Thyroid gland (tissue), 4 donors: ENCODE results near the gene RALB. TPM values are rescaled to one million over a fixed set of nuclear protein-coding genes. Genes with fewer than 3 reads are reported as not detected.

ENCODE experiments used
- DNase-seq, 2 donors: peaks; one replicate each; pipeline ENCODE4 v3.0.0-alpha.2; 2019
- H3K27ac ChIP-seq, 3 donors: fragments of 200-600 bp; sonication (generic); 1 replicate in 2 of 3; 2 replicates in 1 of 3; pipeline ENCODE4 v1.5.1; 2016 to 2019; ENCODE audit warnings: mild to moderate bottlenecking in 1 of 3, moderate library complexity in 1 of 3
- H3K27me3 ChIP-seq: fragments of 200-600 bp; sonication (generic); one replicate; pipeline ENCODE4 v1.5.1; 2019
- H3K36me3 ChIP-seq, 2 donors: fragments of 200-600 bp; sonication (generic); one replicate each; pipeline ENCODE4 v1.5.1; 2016 to 2019
- H3K4me1 ChIP-seq, 2 donors: fragments of 200-600 bp; sonication (generic); one replicate each; pipeline ENCODE4 v1.5.1; 2017 to 2019
- H3K4me3 ChIP-seq, 3 donors: fragments of 200-600 bp; sonication (generic); replicated peaks in 1 of 3; 1 replicate in 2 of 3; 2 replicates in 1 of 3; pipeline ENCODE4 v1.5.1; 2016; ENCODE audit warnings: mild to moderate bottlenecking in 1 of 3
- H3K9me3 ChIP-seq: fragments of 200-600 bp; sonication (generic); one replicate; pipeline ENCODE4 v1.5.1; 2017
- CTCF ChIP-seq, 6 experiments: fragments of 200-600 bp in 3 of 6; fragments of 450-650 bp in 3 of 6; sonication (generic) in 3 of 6; IDR thresholded peaks; one replicate each; pipeline ENCODE4 v1.5.1; 2016 to 2019; ENCODE audit warnings: antibody characterized with exemption in 6 of 6, mild to moderate bottlenecking in 2 of 6, inconsistent platforms in 1 of 6, moderate library complexity in 1 of 6
- POLR2A ChIP-seq, 2 donors: fragments of 450-650 bp; IDR thresholded peaks; one replicate each; pipeline ENCODE4 v1.6.1; 2017; ENCODE audit warnings: antibody characterized with exemption in 2 of 2, mild to moderate bottlenecking in 2 of 2, moderate library complexity in 1 of 2
- WGBS, 2 donors: methylation state at CpG; one replicate each; pipeline ENCODE4 v1.1.5; 2017; 5-methylcytosine and 5-hydroxymethylcytosine counted together
- intact Hi-C: fragments of 100-400 bp; cut with DNase I; formaldehyde crosslinking; loops from one replicate; pipeline ENCODE4 v1.15.1; 2023
- total RNA-seq, 4 donors: library from RNA; depleted of rRNA; stranded (reverse); fragments of >200 nt; gene quantifications; one replicate each; pipeline ENCODE4 v1.2.3, GENCODE V29; 2016

RALB gene
- total RNA-seq, 4 donors from 2014 or later, result 39.7 to 64.2 (median 45.4) TPM

- no peaks in the 10 kb centered on the region for H3K4me1 ChIP-seq
- intact Hi-C loops, result no loop called here
- no peaks in the 10 kb centered on the region for H3K9me3 ChIP-seq
- H3K36me3 ChIP-seq, result no peaks in the 10 kb centered on the region
- no peaks in the 10 kb centered on the region for H3K27me3 ChIP-seq
- DNase-seq, result no peak
- no peak for TF ChIP-seq CTCF (IDR thresholded peaks at IDR 0.05)
- no peak for TF ChIP-seq POLR2A (IDR thresholded peaks at IDR 0.05)
- WGBS, 2 donors, result 59 to 69% methylated on average over 8 to 10 of the region's 10 CpGs
- no peak overlapping the region for H3K4me3 ChIP-seq
- H3K27ac ChIP-seq, result no peak overlapping the region
These were observed 42.4 kb upstream of the RALB start for GRCh38 chr2:120210270-120210693.

GRCh38 chr2:120218181-120218580, 34.5 kb upstream of the RALB start:
- Histone ChIP-seq H3K4me3 (no peak overlapping the region), H3K27ac (no peak overlapping the region), H3K36me3 (no peaks in the 10 kb centered on the region), H3K9me3 (no peaks in the 10 kb centered on the region), H3K27me3 (no peaks in the 10 kb centered on the region), H3K4me1 (peaks cover 14 to 18% of the 10 kb centered on the region in 2 donors)
- WGBS, 2 donors, result 93 to 96% methylated on average over 5 of the region's 5 CpGs
- intact Hi-C loops, result no loop called here
- no peak for DNase-seq
- TF ChIP-seq CTCF (IDR thresholded peaks at IDR 0.05), result no peak
- no peak for TF ChIP-seq POLR2A (IDR thresholded peaks at IDR 0.05)

GRCh38 chr2:120219291-120219690, 33.4 kb upstream of the RALB start:
- no peaks in the 10 kb centered on the region for H3K9me3 ChIP-seq
- intact Hi-C loops, result no loop called here
- no peak overlapping the region for H3K4me3 ChIP-seq
- no peak for TF ChIP-seq CTCF (IDR thresholded peaks at IDR 0.05)
- no peak for TF ChIP-seq POLR2A (IDR thresholded peaks at IDR 0.05)
- no peak for DNase-seq
- no peaks in the 10 kb centered on the region for H3K36me3 ChIP-seq
- peaks cover 21 to 23% of the 10 kb centered on the region in 2 donors for H3K4me1 ChIP-seq
- 97 to 98% methylated on average over 5 of the region's 5 CpGs for WGBS, 2 donors
- no peaks in the 10 kb centered on the region for H3K27me3 ChIP-seq
- no peak overlapping the region for H3K27ac ChIP-seq

GRCh38 chr2:120219766-120220165, 32.9 kb upstream of the RALB start:
- Histone ChIP-seq H3K9me3 (no peaks in the 10 kb centered on the region), H3K27ac (no peak overlapping the region), H3K36me3 (no peaks in the 10 kb centered on the region), H3K4me3 (no peak overlapping the region), H3K4me1 (peaks cover 21 to 23% of the 10 kb centered on the region in 2 donors), H3K27me3 (no peaks in the 10 kb centered on the region)
- DNase-seq, result no peak
- intact Hi-C loops, result loop anchor here (10.0 kb wide), 1 partner anchor 95 kb away; no protein-coding TSS in a partner anchor
- no peak for TF ChIP-seq POLR2A (IDR thresholded peaks at IDR 0.05)
- TF ChIP-seq CTCF (IDR thresholded peaks at IDR 0.05), result no peak
- 97 to 98% methylated on average over 5 of the region's 5 CpGs for WGBS, 2 donors

- TF ChIP-seq CTCF (IDR thresholded peaks at IDR 0.05), result no peak
- Histone ChIP-seq H3K27ac (no peak overlapping the region), H3K9me3 (no peaks in the 10 kb centered on the region), H3K4me1 (peaks cover 21 to 23% of the 10 kb centered on the region in 2 donors), H3K27me3 (no peaks in the 10 kb centered on the region), H3K4me3 (no peak overlapping the region), H3K36me3 (no peaks in the 10 kb centered on the region)
- 81 to 92% methylated on average over 2 of the region's 2 CpGs for WGBS, 2 donors
- DNase-seq, result no peak
- intact Hi-C loops, result loop anchor here (10.0 kb wide), 1 partner anchor 94 kb away; no protein-coding TSS in a partner anchor
These were observed 31.9 kb upstream of the RALB start for GRCh38 chr2:120220756-120221155.
